IPS-NIHi11 (cell line): ENCODE data around the gene KRT28.
"Not testable (repeated sequence)": the region's sequence is repeated elsewhere in the genome, so short reads cannot be mapped to it uniquely, and the experiment has no call there.

Experiments
- DNase-seq: peaks from one replicate; pipeline ENCODE4 v3.0.0; 2012; ENCODE audit warnings: mixed read lengths, low spot score

Gene KRT28

DNA sequence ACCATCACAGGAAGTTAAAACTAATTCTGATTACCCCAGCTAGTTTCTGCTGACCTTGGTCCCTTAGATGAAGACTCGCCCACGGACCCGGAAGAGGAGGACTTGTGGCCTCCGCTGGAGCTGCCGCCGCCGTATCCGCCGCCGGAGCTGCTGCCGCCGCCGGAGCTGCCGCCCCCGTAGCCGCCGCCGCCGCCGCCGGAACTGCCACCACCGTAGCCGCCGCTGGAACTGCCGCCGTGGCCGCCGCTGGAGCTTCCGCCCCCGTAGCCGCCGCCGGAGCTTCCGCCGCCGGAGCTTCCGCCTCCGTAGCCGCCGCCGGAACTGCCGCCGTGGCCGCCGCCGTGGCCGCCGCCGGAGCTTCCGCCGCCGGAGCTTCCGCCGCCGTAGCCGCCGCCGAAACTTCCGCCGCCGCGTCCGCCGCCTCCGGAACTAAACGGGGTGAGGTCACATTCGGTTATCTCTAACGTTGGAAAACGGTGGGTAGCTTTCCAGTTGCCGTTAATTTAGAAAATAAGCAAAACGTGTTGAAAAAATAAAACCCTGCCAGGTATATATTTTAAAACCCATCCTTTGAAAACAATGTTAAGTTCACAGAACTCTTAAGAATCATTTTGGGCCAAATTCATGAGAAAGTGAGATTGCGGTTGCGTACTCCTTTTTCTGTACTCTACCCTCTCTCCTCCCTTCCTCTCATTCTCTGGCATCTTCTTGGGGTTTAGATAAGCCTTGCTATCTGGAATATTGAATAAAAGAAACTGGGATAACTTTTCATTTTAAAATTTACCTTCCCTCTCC, 19.2 kb upstream of the KRT28 start:
- DNase-seq, result peak; percentile 83

- DNase-seq, result no peak
These were observed 18.6 kb upstream of the KRT28 start for GRCh38 chr17:40818343-40818732.

GRCh38 chr17:40817103-40817682, 17.4 kb upstream of the KRT28 start:
- no peak for DNase-seq

DNA sequence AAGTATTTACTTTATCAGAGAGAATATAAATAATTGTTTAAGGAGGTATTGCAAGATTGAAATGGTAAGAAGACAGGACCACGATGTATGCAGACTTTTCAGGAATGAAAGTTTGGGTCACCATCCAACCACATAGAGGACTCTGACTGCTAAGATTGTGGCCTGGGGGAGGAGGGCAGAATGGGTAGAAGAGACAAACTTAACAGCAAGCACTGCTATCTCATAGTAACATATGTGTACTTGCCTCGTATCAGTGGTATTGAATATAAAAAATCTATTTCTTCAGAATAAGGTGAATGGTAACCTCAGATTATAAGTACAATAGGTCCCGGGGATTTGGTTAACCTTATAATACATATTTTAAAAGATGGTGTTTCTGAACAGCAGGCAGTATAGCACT, 16.8 kb upstream of the KRT28 start:
- no peak for DNase-seq

GRCh38 chr17:40815381-40815780, 15.6 kb upstream of the KRT28 start:
- DNase-seq, result no peak

- not testable (repeated sequence) for DNase-seq
These were observed 14.9 kb upstream of the KRT28 start for GRCh38 chr17:40814657-40815056.

GRCh38 chr17:40813804-40814203, 14.0 kb upstream of the KRT28 start:
- DNase-seq, result no peak

DNA sequence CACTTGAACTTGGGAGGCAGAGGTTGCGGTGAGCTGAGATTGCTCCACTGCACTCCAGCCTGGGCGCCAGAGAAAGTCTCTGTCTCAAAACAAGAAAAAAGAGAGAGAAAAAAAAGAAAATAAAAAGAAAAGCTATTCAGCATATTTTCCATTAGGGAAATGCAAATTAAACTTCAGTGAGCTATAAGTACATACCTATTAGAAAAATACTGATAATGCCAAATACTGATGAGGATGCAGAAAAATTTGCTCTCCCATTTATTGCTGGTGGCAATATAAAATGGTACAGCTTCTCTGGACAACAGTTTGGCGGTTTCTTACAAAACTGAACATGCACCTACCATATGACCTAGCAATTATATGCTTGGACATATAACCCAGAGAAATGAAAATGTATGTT, 12.9 kb upstream of the KRT28 start:
- no peak for DNase-seq

GRCh38 chr17:40810494-40810893, 10.7 kb upstream of the KRT28 start:
- DNase-seq, result no peak

- DNase-seq, result no peak
These were observed 10.1 kb upstream of the KRT28 start for GRCh38 chr17:40809721-40810421.

DNA sequence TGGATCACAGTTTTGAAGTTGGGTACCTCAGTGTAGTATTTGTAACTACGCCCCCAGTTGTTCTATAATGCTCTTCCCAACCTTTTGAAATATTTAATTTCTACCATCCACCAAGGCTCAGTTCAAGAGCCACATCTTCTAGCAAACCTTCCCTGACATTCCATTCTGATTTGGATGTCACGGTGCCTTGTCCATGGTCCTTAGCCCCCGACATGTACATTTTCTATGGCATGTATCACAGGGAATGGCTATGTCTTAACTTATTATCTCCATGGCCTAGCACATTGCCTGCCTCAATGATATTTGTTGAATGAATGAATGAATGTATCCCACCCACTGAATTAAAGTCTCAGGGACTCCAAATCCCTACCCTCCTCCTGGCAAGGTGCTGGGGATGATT, 6.4 kb upstream of the KRT28 start:
- DNase-seq, result no peak

GRCh38 chr17:40803617-40804082, 3.9 kb upstream of the KRT28 start:
- DNase-seq, result peak; percentile 87

- no peak for DNase-seq
These were observed 1.4 kb upstream of the KRT28 start for GRCh38 chr17:40801157-40801556.

DNA sequence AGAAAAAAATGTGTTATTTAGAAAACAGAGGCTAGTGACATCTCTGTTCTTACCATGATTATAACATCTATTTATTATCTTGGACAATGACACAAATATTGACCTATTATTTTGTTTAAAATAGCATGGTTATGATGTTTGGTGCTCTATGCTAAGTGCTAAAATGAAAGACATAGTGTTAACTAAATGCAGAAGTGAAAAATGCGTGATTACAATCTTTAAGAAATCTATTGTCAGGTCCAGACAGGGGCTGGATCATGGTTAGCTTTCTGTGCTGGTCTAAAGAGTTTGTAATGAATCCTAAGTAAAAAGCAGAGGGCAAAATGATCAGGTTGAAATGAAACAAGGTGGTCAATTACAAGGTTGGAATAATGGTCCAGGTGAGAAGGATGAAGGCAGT, 622 bp upstream of the KRT28 start:
- DNase-seq, result no peak

DNA sequence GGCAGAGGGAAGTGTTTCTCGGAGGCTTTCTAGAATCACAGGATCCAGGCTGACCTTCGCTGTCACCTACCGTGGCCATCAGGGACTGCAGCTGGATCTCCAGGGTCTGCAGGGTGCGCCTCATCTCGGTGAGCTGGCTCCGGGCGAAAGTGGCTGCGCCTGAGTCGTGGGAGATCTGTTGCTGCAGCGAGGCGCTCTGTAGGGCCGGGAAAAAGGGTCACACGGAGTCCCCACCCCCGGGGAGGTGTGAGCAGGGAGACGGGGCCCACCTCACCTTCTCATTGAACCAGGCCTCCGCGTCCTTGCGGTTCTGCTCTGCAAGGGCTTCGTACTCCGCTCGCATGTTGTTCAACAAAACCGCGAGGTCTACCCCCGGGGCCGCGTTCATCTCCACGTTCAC, 2.9 kb downstream of the KRT28 start:
- no peak for DNase-seq

GRCh38 chr17:40795019-40795667, 4.6 kb downstream of the KRT28 start:
- DNase-seq, result no peak

DNA sequence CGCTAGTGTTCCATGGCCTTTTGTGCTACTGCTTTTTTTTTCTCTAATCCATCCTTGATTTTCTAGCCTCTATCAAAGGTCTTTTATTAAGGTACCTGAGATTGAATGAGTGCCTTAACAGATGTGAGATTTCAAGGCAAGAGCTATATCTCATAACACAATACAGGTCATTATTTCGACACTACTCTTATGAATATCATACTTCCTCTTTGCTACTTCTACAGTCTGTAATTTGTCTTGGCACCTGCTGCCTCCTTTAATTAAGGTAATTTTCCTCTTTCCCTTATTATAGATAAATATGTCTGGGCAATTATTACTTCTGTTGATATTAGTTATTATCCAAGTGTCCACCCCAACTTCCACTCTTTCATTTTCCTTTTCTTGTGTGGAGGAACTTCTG, 5.3 kb downstream of the KRT28 start:
- DNase-seq, result no peak

GRCh38 chr17:40793832-40794231, 5.9 kb downstream of the KRT28 start:
- DNase-seq, result no peak

- DNase-seq, result peak; percentile 26
These were observed 7.8 kb downstream of the KRT28 start for GRCh38 chr17:40791787-40792436.

- DNase-seq, result no peak
These were observed 8.6 kb downstream of the KRT28 start for GRCh38 chr17:40791111-40791510.

DNA sequence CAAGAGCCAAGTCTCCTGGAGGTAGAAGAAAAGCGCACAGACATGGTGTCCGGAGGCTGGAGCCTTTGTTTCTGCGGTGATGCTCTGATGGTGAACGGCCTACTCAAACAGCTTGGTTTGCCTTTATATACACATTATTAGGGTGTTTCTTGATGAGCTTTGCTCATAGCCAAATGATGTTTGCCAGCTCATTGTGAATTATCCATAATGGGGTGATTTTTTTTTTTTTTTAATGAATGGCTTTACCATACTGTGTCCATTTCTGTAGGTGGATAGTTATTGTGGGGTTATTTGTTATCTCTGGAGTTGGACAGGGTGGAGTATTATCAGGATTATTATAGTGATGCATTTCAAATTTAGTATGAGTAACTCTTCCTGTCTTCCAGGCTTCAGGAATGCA, 17.3 kb downstream of the KRT28 start, which contains the start of gene KRT27:
TSS of gene KRT27 (minus strand) at position 101 of the 400 bp plus-strand sequence. CDS start at position 44, 57 bp downstream.
- DNase-seq, result no peak
